ENCODE measurements around the gene SNX32.

SNX32 gene

GRCh38 chr11:65862941-65863888 is 29.5 kb downstream of the SNX32 start:
- TF ChIP-seq EGR2 (tag by site-specific recombination; IDR thresholded peaks at IDR 0.05; ENCODE audit: low read depth) (peak; percentile 52; the same call in 1 of the 2 replicates), ZFHX2 (tag by site-specific recombination; conservative IDR thresholded peaks at IDR 0.05) (0 out of 2 replicates have a peak, but pooled peaks have one; percentile 32), HIC1 (tag by site-specific recombination; IDR thresholded peaks at IDR 0.05) (peak; percentile 53), ZNF654 (tag by site-specific recombination; IDR thresholded peaks at IDR 0.05; ENCODE audit: low read depth) (no peak), HOXA7 (CRISPR knock-in tag; IDR thresholded peaks at IDR 0.05; ENCODE audit: borderline replicate concordance) (no peak)
- CTCF ChIA-PET = interaction anchor here (0.6 to 6.3 kb wide), 4 partner anchors 24 to 401 kb away, joined by 3 to 118 read pairs (median 3); partner anchors contain the start of genes CCDC85B and FIBP
- POLR2A ChIA-PET = interaction anchor here (1.1 to 6.5 kb wide), 2 partner anchors 6 to 151 kb away, joined by 3 to 111 read pairs; partner anchors contain the start of gene KAT5
- Histone ChIP-seq H3K27ac (ENCODE audit: extremely low read depth, low read depth, low read length) (no peak overlapping the region), H3K4me3 (ENCODE audit: low read depth, low read length) (no peak overlapping the region), H3K4me1 (ENCODE audit: control insufficient read depth, insufficient read depth, low read length) (peaks cover 4% of the 10 kb centered on the region; the same call in 1 of the 2 replicates), H3K36me3 (ENCODE audit: control insufficient read depth in 2 of 2, insufficient read depth in 1 of 2, low read length in 2 of 2) (peaks cover 0 to 64% of the 10 kb centered on the region in 2 experiments; a peak in 1 of 3 replicates), H3K9me3 (ENCODE audit: control insufficient read depth, insufficient read depth, low read depth, low read length) (no peaks in the 10 kb centered on the region)

GRCh38 chr11:65863889-65864705 is 30.3 kb downstream of the SNX32 start:
- H3K27ac ChIP-seq (ENCODE audit: extremely low read depth, low read depth, low read length) = no peak overlapping the region
- no peak overlapping the region for H3K4me3 ChIP-seq (ENCODE audit: low read depth, low read length)
- peaks cover 0 to 67% of the 10 kb centered on the region in 2 experiments; a peak in 1 of 3 replicates for H3K36me3 ChIP-seq (ENCODE audit: control insufficient read depth in 2 of 2, insufficient read depth in 1 of 2, low read length in 2 of 2)
- CTCF ChIA-PET = interaction anchor here (0.6 to 6.3 kb wide), 3 partner anchors 21 to 401 kb away, joined by 3 to 118 read pairs (median 18); partner anchors contain the start of genes CCDC85B and FIBP
- 0 out of 2 replicates have a peak, but pooled peaks cover 2% of the 10 kb centered on the region for H3K4me1 ChIP-seq (ENCODE audit: control insufficient read depth, insufficient read depth, low read length)
- no peaks in the 10 kb centered on the region for H3K9me3 ChIP-seq (ENCODE audit: control insufficient read depth, insufficient read depth, low read depth, low read length)
- POLR2A ChIA-PET = no interaction called here
- TF ChIP-seq ZEB2 (tag by site-specific recombination; IDR thresholded peaks at IDR 0.05) = no peak
- no peak for TF ChIP-seq ZNF23 (tag by site-specific recombination; IDR thresholded peaks at IDR 0.05; ENCODE audit: borderline replicate concordance)

GRCh38 chr11:65864706-65865471 is 31.1 kb downstream of the SNX32 start:
- ChIA-PET POLR2A (no interaction called here), CTCF (interaction anchor here (1.1 to 2.9 kb wide), 2 partner anchors 20 to 123 kb away, joined by 3 to 18 read pairs; no protein-coding TSS in a partner anchor)
- TF ChIP-seq ZFP69B (tag by site-specific recombination; IDR thresholded peaks at IDR 0.05) = no peak
- TF ChIP-seq ZNF639 (tag by site-specific recombination; IDR thresholded peaks at IDR 0.05) = no peak
- no peak for TF ChIP-seq ZNF274 (IDR thresholded peaks at IDR 0.05; ENCODE audit: low read length)
- TF ChIP-seq ZNF274 (tag by site-specific recombination; IDR thresholded peaks at IDR 0.05; ENCODE audit: borderline replicate concordance) = no peak
- no peak for TF ChIP-seq ZNF132 (tag by site-specific recombination; IDR thresholded peaks at IDR 0.05; ENCODE audit: borderline replicate concordance)
- TF ChIP-seq ZNF112 (tag by site-specific recombination; IDR thresholded peaks at IDR 0.05) = no peak
- no peak for TF ChIP-seq ZNF837 (tag by site-specific recombination; IDR thresholded peaks at IDR 0.05)
- TF ChIP-seq ZNF555 (tag by site-specific recombination; conservative IDR thresholded peaks at IDR 0.05) = no peak
- TF ChIP-seq GLIS2 (tag by site-specific recombination; IDR thresholded peaks at IDR 0.05) = no peak
- TF ChIP-seq YY1 (tag by site-specific recombination; IDR thresholded peaks at IDR 0.05) = no peak
- no peak for TF ChIP-seq PRDM4 (tag by site-specific recombination; IDR thresholded peaks at IDR 0.05)
- no peak for TF ChIP-seq ZNF701 (tag by site-specific recombination; IDR thresholded peaks at IDR 0.05)
- H3K36me3 ChIP-seq (ENCODE audit: control insufficient read depth in 2 of 2, insufficient read depth in 1 of 2, low read length in 2 of 2) = peaks cover 0 to 67% of the 10 kb centered on the region in 2 experiments; a peak in 1 of 3 replicates
- no peaks in the 10 kb centered on the region for H3K9me3 ChIP-seq (ENCODE audit: control insufficient read depth, insufficient read depth, low read depth, low read length)
- 0 out of 2 replicates have a peak, but pooled peaks cover under 1% of the 10 kb centered on the region for H3K4me1 ChIP-seq (ENCODE audit: control insufficient read depth, insufficient read depth, low read length)
- no peak overlapping the region for H3K27ac ChIP-seq (ENCODE audit: extremely low read depth, low read depth, low read length)
- no peak overlapping the region for H3K4me3 ChIP-seq (ENCODE audit: low read depth, low read length)

All from HEK293 (cell line).